K562 (cell line): ENCODE measurements around the gene PNPLA7. TPM values are rescaled to one million over a fixed set of nuclear protein-coding genes. Genes with fewer than 3 reads are reported as not detected.
A peak's percentile ranks its signal among the peaks of the same experiment; 100 is the strongest.

ENCODE experiments used
- ATAC-seq: fragments of 200-7000 bp; cut with Tn5 transposase; 3 replicates; pipeline ENCODE4 v1.9.1; 2020; ENCODE audit warnings: moderate library complexity
- BruUV-seq: library from RNA; stranded (reverse); fragments of 400-500 nt; replicated peaks from 2 replicates; lab custom pipeline; 2021; lab: Mats Ljungman, UMichigan
- CTCF ChIA-PET: fragments of 300-600 bp; formaldehyde crosslinking; extraction: SDS; loops from one replicate; lab custom pipeline; 2021; ENCODE audit warnings: low intra/inter-chr PET ratio; lab: Yijun Ruan, JAX
- POLR2A ChIA-PET: fragments of 300-600, 350-650 bp; sonication (Branson Sonifier 250); formaldehyde crosslinking; extraction: SDS; loops from one replicate; lab custom pipeline; 2021; ENCODE audit warnings: antibody characterized with exemption, inconsistent platforms; lab: Yijun Ruan, JAX
- DNase-seq, 4 experiments: peaks; one replicate each; pipeline versions ENCODE4 v3.0.0 to v3.0.0-alpha.2; 2011 to 2018; ENCODE audit warnings: low spot score in 3 of 4, mixed read lengths in 3 of 4; ENCODE audit errors: extremely low read depth in 1 of 4
- FAIRE-seq: peaks from 2 replicates; lab custom pipeline; 2011; peaks lifted over from hg19 to GRCh38; lab: Jason Lieb, UNC
- H2AFZ ChIP-seq: 2 replicates; pipeline ENCODE4 v1.6.0; 2011; ENCODE audit warnings: low read depth, low read length, control low read depth, inconsistent platforms
- H3K27ac ChIP-seq: fragments of 200-600 bp; 3 replicates; pipeline ENCODE4 v1.8.0; 2011; ENCODE audit warnings: low read depth, mild to moderate bottlenecking, control low read depth, inconsistent platforms, low read length, moderate library complexity, mixed read lengths; ENCODE audit errors: extremely low read depth
- H3K27me3 ChIP-seq, 2 experiments: fragments of 300-600 bp in 1 of 2; 2 replicates in 1 of 2; 3 replicates in 1 of 2; pipeline versions ENCODE4 v1.6.0 to v1.8.0; 2011; ENCODE audit warnings: inconsistent platforms in 2 of 2, low read length in 2 of 2, mild to moderate bottlenecking in 1 of 2, mixed read lengths in 1 of 2, moderate library complexity in 1 of 2; ENCODE audit not compliant: control insufficient read depth in 2 of 2, insufficient read depth in 2 of 2
- H3K36me3 ChIP-seq: fragments of 300-600 bp; 3 replicates; pipeline ENCODE4 v1.8.0; 2011; ENCODE audit warnings: mild to moderate bottlenecking, low read length, inconsistent platforms; ENCODE audit not compliant: control insufficient read depth, insufficient read depth
- H3K4me1 ChIP-seq, 2 experiments: fragments of 200-600 bp in 1 of 2; replicated peaks in 1 of 2; 2 replicates in 1 of 2; 3 replicates in 1 of 2; pipeline versions ENCODE4 v1.5.1 to v1.8.0; 2011; ENCODE audit warnings: inconsistent platforms in 2 of 2, low read length in 2 of 2, mild to moderate bottlenecking in 1 of 2, mixed read lengths in 1 of 2, moderate library complexity in 1 of 2; ENCODE audit not compliant: control insufficient read depth in 2 of 2, insufficient read depth in 2 of 2
- H3K4me2 ChIP-seq: 2 replicates; pipeline ENCODE4 v1.6.1; 2011; ENCODE audit warnings: low read length, control low read depth, inconsistent platforms, mixed read lengths; ENCODE audit not compliant: insufficient read depth
- H3K4me3 ChIP-seq: fragments of 200-600 bp; sonication (generic), shearing (Covaris generic); 2 replicates; pipeline ENCODE4 v1.5.1; 2016; ENCODE audit warnings: control low read depth, inconsistent platforms
- H3K79me2 ChIP-seq: fragments of 200-600 bp; 3 replicates; pipeline ENCODE4 v1.8.0; 2011; ENCODE audit warnings: low read length, inconsistent platforms; ENCODE audit not compliant: control insufficient read depth, insufficient read depth
- H3K9ac ChIP-seq, 2 experiments: 2 replicates each; pipeline versions ENCODE4 v1.6.0 to v1.6.1; 2011; ENCODE audit warnings: low read depth in 2 of 2, low read length in 2 of 2, control low read depth in 1 of 2, inconsistent platforms in 1 of 2, mild to moderate bottlenecking in 1 of 2, mixed read lengths in 1 of 2; ENCODE audit not compliant: insufficient read depth in 1 of 2
- H3K9me1 ChIP-seq: one replicate; pipeline ENCODE4 v1.6.0; 2011; ENCODE audit warnings: inconsistent platforms, mild to moderate bottlenecking, low read length, moderate library complexity; ENCODE audit not compliant: control insufficient read depth, insufficient read depth
- H3K9me3 ChIP-seq: replicated peaks from 2 replicates; pipeline ENCODE4 v1.5.1; 2011; ENCODE audit warnings: low read depth, low read length, inconsistent platforms; ENCODE audit not compliant: control insufficient read depth, insufficient read depth
- H4K20me1 ChIP-seq: replicated peaks from 2 replicates; pipeline ENCODE4 v1.6.1; 2011; ENCODE audit warnings: low read length, inconsistent platforms, mixed read lengths; ENCODE audit not compliant: control insufficient read depth, insufficient read depth
- ARID1B ChIP-seq: fragments of 450-650 bp; IDR thresholded peaks from 2 replicates; pipeline ENCODE4 v1.6.1; 2016; ENCODE audit warnings: antibody characterized with exemption, mild to moderate bottlenecking, inconsistent platforms
- FOXK2 ChIP-seq, 2 experiments: fragments of 450-650 bp; IDR thresholded peaks in 1 of 2; conservative IDR thresholded peaks in 1 of 2; 2 replicates each; pipeline ENCODE4 v1.6.1; 2016; ENCODE audit warnings: low read depth in 2 of 2, mild to moderate bottlenecking in 1 of 2
- GABPB1 ChIP-seq: sonication (generic); formaldehyde crosslinking; IDR thresholded peaks from 2 replicates; pipeline ENCODE4 v1.8.0; 2022; ENCODE audit warnings: mild to moderate bottlenecking, missing genetic modification reagents
- NCOR1 ChIP-seq: fragments of 450-650 bp; IDR thresholded peaks from 2 replicates; pipeline ENCODE4 v1.6.1; 2016; ENCODE audit warnings: mild to moderate bottlenecking, moderate library complexity
- PHF8 ChIP-seq: fragments of 200-600 bp; sonication (generic); IDR thresholded peaks from 2 replicates; pipeline ENCODE4 v1.6.1; 2012; ENCODE audit warnings: mixed run types, mild to moderate bottlenecking, inconsistent platforms, low read length, moderate library complexity, borderline replicate concordance
- SMAD4 ChIP-seq: fragments of 250-450 bp; sonication (Bioruptor Pico); conservative IDR thresholded peaks from 2 replicates; pipeline ENCODE4 v1.8.0; 2021; ENCODE audit warnings: inconsistent platforms, mild to moderate bottlenecking, moderate library complexity
- SMARCA4 ChIP-seq: fragments of 450-650 bp; IDR thresholded peaks from 2 replicates; pipeline ENCODE4 v1.6.1; 2016
- TARDBP ChIP-seq: fragments of 450-650 bp; IDR thresholded peaks from 2 replicates; pipeline ENCODE4 v1.6.1; 2016
- WGBS: fragments of 100-300 bp; shearing (Covaris generic); methylation state at CpG from one replicate; pipeline ENCODE4 v1.1.6; 2016; ENCODE audit warnings: low coverage, mixed read lengths; ENCODE audit not compliant: insufficient coverage; ENCODE audit errors: missing lambda C conversion rate; 5-methylcytosine and 5-hydroxymethylcytosine counted together
- in situ Hi-C: fragments of 300-500 bp; cut with MboI; formaldehyde crosslinking; loops from 4 replicates; pipeline ENCODE4 v1.15.0; 2018; ENCODE audit warnings: inconsistent platforms, mixed read lengths
- intact Hi-C: fragments of 100-400 bp; cut with micrococcal nuclease; formaldehyde crosslinking; loops from 2 replicates; pipeline ENCODE4 v1.14.2; 2022
- polyA plus RNA-seq, 8 experiments: library from polyadenylated mRNA; depleted of rRNA in 4 of 8; stranded (reverse) in 5 of 8; unstranded in 3 of 8; fragments of >200 nt; fragmentation: Nextera tagmentation in 2 of 8; fragmentation: Illumina TruSeq in 1 of 8; extraction: Ambion mirVana in 2 of 8; extraction: Trizol in 1 of 8; gene quantifications; 2 replicates each; pipeline versions ENCODE4 v1.2.1 to v1.2.3, GENCODE V29; 2011 to 2014; ENCODE audit warnings: inconsistent platforms in 1 of 8, missing spikeins in 1 of 8
- total RNA-seq, 7 experiments: library from RNA; depleted of rRNA in 6 of 7; stranded (reverse); fragments of >200 nt in 6 of 7; fragmentation: Illumina TruSeq in 2 of 7; extraction: Trizol in 2 of 7; gene quantifications; 2 replicates each; pipeline versions ENCODE4 v1.2.1 to v1.2.3, GENCODE V29; 2011 to 2021; ENCODE audit warnings: low replicate concordance in 1 of 7
- TF ChIP-seq, protein P1 (sequence below): sonication (generic); formaldehyde crosslinking; IDR thresholded peaks from 2 replicates; pipeline ENCODE4 v1.8.1; 2023; ENCODE audit warnings: mild to moderate bottlenecking, missing genetic modification reagents
- TF ChIP-seq, protein P2 (sequence below), 2 experiments: fragments of 450-650 bp; conservative IDR thresholded peaks; 2 replicates each; pipeline ENCODE4 v1.6.1; 2017; ENCODE audit warnings: mild to moderate bottlenecking in 2 of 2, moderate library complexity in 2 of 2
- TF ChIP-seq, protein P3 (sequence below): sonication (generic); formaldehyde crosslinking; IDR thresholded peaks from 2 replicates; pipeline ENCODE4 v1.9.0; 2022; ENCODE audit warnings: mild to moderate bottlenecking, missing genetic modification reagents
- TF ChIP-seq, protein P4 (sequence below): fragments of 250-450 bp; sonication (Bioruptor Pico); IDR thresholded peaks from 2 replicates; pipeline ENCODE4 v1.4.0; 2020; ENCODE audit warnings: mild to moderate bottlenecking, moderate library complexity

The PNPLA7 gene
- total and polyA plus RNA-seq, 9 of the 15 experiments (the other 6 are each of a cell fraction or from before 2014, with no cell fraction given): 0.01 to 0.85 (median 0.19) TPM; not detected in 1

DNA sequence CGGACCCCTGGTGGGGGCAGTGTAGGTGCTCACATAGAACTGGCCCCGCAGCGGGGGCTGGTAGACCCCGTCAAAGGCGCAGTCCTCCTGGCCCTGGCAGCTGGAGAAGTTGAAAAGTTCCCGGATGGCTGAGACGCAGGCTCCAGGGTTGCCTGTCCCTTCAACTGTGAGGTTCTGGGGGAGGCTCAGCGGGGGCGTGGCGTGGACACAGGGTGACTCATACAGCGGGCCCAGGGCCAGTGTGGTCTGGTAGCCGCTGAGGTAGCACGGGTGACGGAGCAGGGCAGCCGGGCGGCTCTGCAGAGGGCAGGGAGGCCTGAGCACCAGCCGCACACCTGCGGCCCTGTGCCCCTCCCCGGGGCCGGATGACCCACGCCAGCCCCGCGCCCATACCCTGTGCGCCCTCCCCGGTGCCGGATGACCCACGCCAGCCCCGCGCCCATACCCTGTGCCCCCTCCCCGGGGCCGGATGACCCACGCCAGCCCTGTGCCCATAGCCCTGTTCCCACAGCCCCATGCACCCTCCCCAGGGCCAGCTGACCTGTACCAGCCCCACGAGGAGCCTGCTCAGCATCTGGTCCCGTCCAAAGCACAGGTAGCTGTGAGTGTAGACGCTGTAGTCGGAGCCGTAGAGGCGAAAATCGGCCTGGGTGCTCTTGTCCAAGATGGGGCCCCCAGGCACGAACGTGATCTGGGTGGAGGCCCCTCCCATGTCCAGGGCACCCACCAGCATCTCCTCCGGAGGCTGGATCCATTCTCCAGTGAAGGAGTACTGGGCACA is 114.0 kb downstream of the PNPLA7 start:
- FAIRE-seq (peak; percentile 94), DNase-seq (peak; percentile 88 to 94 (median 91)), ATAC-seq (peak; percentile 96)
- Histone ChIP-seq H3K9me1 (no peaks in the 10 kb centered on the region), H2AFZ (peak overlapping the region; percentile 74), H3K79me2 (no peaks in the 10 kb centered on the region), H4K20me1 (no peaks in the 10 kb centered on the region), H3K4me2 (peak overlapping the region; percentile 50), H3K4me1 (peaks cover 14 to 79% of the 10 kb centered on the region in 2 experiments; a peak in 4 of 5 replicates), H3K9ac (peak overlapping the region; percentile 69 to 91), H3K4me3 (no peak overlapping the region; the same call in 1 of the 2 replicates), H3K36me3 (no peaks in the 10 kb centered on the region), H3K9me3 (no peaks in the 10 kb centered on the region), H3K27ac (peak overlapping the region; percentile 78; the same call in 2 of the 3 replicates), H3K27me3 (no peaks in the 10 kb centered on the region)
- intact Hi-C loops: no loop called here
- no TSS peak for BruUV-seq
- CTCF ChIA-PET: no interaction called here
- WGBS: 31% methylated on average over 36 of the region's 42 CpGs
- in situ Hi-C loops: no loop called here
- POLR2A ChIA-PET: interaction anchor here (1.0 to 3.5 kb wide), 4 partner anchors 8 to 197 kb away, joined by 3 to 21 read pairs (median 4); partner anchors contain the start of genes EXD3 and NOXA1
- TF ChIP-seq, protein P1, sequence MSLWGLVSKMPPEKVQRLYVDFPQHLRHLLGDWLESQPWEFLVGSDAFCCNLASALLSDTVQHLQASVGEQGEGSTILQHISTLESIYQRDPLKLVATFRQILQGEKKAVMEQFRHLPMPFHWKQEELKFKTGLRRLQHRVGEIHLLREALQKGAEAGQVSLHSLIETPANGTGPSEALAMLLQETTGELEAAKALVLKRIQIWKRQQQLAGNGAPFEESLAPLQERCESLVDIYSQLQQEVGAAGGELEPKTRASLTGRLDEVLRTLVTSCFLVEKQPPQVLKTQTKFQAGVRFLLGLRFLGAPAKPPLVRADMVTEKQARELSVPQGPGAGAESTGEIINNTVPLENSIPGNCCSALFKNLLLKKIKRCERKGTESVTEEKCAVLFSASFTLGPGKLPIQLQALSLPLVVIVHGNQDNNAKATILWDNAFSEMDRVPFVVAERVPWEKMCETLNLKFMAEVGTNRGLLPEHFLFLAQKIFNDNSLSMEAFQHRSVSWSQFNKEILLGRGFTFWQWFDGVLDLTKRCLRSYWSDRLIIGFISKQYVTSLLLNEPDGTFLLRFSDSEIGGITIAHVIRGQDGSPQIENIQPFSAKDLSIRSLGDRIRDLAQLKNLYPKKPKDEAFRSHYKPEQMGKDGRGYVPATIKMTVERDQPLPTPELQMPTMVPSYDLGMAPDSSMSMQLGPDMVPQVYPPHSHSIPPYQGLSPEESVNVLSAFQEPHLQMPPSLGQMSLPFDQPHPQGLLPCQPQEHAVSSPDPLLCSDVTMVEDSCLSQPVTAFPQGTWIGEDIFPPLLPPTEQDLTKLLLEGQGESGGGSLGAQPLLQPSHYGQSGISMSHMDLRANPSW (CRISPR knock-in tag): no peak; the same call in 1 of the 2 replicates
- TF ChIP-seq NCOR1 (no peak), TARDBP (no peak), FOXK2 (conservative IDR thresholded peaks at IDR 0.05 in 1 of 2, IDR thresholded peaks at IDR 0.05 in 1 of 2; ENCODE audit: low read depth in 2 of 2) (0 out of 4 replicates have a peak, but pooled peaks of 1 of the 2 experiments have one; percentile 41), SMAD4 (CRISPR knock-in tag) (peak; percentile 59; the same call in 1 of the 2 replicates), ARID1B (peak; percentile 68; the same call in 1 of the 2 replicates), SMARCA4 (peak; percentile 70), GABPB1 (CRISPR knock-in tag) (0 out of 2 replicates have a peak, but pooled peaks have one; percentile 33), PHF8 (peak; percentile 46; the same call in 1 of the 2 replicates)
- TF ChIP-seq, protein P2, sequence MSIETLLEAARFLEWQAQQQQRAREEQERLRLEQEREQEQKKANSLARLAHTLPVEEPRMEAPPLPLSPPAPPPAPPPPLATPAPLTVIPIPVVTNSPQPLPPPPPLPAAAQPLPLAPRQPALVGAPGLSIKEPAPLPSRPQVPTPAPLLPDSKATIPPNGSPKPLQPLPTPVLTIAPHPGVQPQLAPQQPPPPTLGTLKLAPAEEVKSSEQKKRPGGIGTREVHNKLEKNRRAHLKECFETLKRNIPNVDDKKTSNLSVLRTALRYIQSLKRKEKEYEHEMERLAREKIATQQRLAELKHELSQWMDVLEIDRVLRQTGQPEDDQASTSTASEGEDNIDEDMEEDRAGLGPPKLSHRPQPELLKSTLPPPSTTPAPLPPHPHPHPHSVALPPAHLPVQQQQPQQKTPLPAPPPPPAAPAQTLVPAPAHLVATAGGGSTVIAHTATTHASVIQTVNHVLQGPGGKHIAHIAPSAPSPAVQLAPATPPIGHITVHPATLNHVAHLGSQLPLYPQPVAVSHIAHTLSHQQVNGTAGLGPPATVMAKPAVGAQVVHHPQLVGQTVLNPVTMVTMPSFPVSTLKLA (conservative IDR thresholded peaks at IDR 0.05): peak in 1 of 2 experiments; percentile 41; a peak in 1 of 4 replicates
- TF ChIP-seq, protein P3, sequence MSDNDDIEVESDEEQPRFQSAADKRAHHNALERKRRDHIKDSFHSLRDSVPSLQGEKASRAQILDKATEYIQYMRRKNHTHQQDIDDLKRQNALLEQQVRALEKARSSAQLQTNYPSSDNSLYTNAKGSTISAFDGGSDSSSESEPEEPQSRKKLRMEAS (CRISPR knock-in tag): peak; percentile 35; the same call in 1 of the 2 replicates
- TF ChIP-seq, protein P4, sequence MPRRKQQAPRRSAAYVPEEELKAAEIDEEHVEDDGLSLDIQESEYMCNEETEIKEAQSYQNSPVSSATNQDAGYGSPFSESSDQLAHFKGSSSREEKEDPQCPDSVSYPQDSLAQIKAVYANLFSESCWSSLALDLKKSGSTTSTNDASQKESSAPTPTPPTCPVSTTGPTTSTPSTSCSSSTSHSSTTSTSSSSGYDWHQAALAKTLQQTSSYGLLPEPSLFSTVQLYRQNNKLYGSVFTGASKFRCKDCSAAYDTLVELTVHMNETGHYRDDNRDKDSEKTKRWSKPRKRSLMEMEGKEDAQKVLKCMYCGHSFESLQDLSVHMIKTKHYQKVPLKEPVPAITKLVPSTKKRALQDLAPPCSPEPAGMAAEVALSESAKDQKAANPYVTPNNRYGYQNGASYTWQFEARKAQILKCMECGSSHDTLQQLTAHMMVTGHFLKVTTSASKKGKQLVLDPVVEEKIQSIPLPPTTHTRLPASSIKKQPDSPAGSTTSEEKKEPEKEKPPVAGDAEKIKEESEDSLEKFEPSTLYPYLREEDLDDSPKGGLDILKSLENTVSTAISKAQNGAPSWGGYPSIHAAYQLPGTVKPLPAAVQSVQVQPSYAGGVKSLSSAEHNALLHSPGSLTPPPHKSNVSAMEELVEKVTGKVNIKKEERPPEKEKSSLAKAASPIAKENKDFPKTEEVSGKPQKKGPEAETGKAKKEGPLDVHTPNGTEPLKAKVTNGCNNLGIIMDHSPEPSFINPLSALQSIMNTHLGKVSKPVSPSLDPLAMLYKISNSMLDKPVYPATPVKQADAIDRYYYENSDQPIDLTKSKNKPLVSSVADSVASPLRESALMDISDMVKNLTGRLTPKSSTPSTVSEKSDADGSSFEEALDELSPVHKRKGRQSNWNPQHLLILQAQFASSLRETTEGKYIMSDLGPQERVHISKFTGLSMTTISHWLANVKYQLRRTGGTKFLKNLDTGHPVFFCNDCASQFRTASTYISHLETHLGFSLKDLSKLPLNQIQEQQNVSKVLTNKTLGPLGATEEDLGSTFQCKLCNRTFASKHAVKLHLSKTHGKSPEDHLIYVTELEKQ (CRISPR knock-in tag): no peak
